Measurements from ENCODE around the gene GATA6.

Gene GATA6

GRCh38 chr18:22166069-22166950 is 3.1 kb upstream of the GATA6 start:
- DNase-seq (ENCODE audit: low read depth in 2 of 2) = no peak

GRCh38 chr18:22167091-22167470 is 2.3 kb upstream of the GATA6 start:
- DNase-seq (ENCODE audit: low read depth in 2 of 2) = no peak

GRCh38 chr18:22167471-22168241 is 1.7 kb upstream of the GATA6 start:
- no peak for DNase-seq (ENCODE audit: low read depth in 2 of 2)

- DNase-seq (ENCODE audit: low read depth in 2 of 2) = no peak
These were observed 948 bp upstream of the GATA6 start for GRCh38 chr18:22168360-22168921.

GRCh38 chr18:22169889-22170420 is 566 bp downstream of the GATA6 start:
- DNase-seq (ENCODE audit: low read depth in 2 of 2) = no peak

GRCh38 chr18:22170421-22171257 is 1.2 kb downstream of the GATA6 start:
- no peak for DNase-seq (ENCODE audit: low read depth in 2 of 2)

GRCh38 chr18:22171258-22172119 is 2.1 kb downstream of the GATA6 start:
- no peak for DNase-seq (ENCODE audit: low read depth in 2 of 2)

GRCh38 chr18:22172120-22172582 is 2.8 kb downstream of the GATA6 start:
- no peak for DNase-seq (ENCODE audit: low read depth in 2 of 2)

GRCh38 chr18:22172594-22173049 is 3.2 kb downstream of the GATA6 start:
- no peak for DNase-seq (ENCODE audit: low read depth in 2 of 2)

GRCh38 chr18:22173221-22173927 is 4.0 kb downstream of the GATA6 start:
- DNase-seq (ENCODE audit: low read depth in 2 of 2) = no peak

GRCh38 chr18:22173928-22174301 is 4.5 kb downstream of the GATA6 start:
- DNase-seq (ENCODE audit: low read depth in 2 of 2) = no peak

GRCh38 chr18:22174341-22175145 is 5.2 kb downstream of the GATA6 start:
- DNase-seq (ENCODE audit: low read depth in 2 of 2) = no peak

- DNase-seq (ENCODE audit: low read depth in 2 of 2) = no peak
These were observed 6.0 kb downstream of the GATA6 start for GRCh38 chr18:22175346-22175745.

- no peak for DNase-seq (ENCODE audit: low read depth in 2 of 2)
These were observed 7.3 kb downstream of the GATA6 start for GRCh38 chr18:22176420-22177326.

GRCh38 chr18:22177327-22177871 is 8.0 kb downstream of the GATA6 start:
- DNase-seq (ENCODE audit: low read depth in 2 of 2) = no peak

GRCh38 chr18:22179174-22179573 is 9.8 kb downstream of the GATA6 start:
- DNase-seq (ENCODE audit: low read depth in 2 of 2) = no peak

GRCh38 chr18:22179631-22180030 is 10.2 kb downstream of the GATA6 start:
- no peak for DNase-seq (ENCODE audit: low read depth in 2 of 2)

Measured in stimulated activated CD4-positive, alpha-beta T cell treated with anti-CD3 and anti-CD28 coated beads, Interleukin-15, amount 100 ng/mL, for 48 hours (primary cell).